NB4 (cell line): ENCODE measurements around the gene GNG5.

Experiments used
- CTCF ChIP-seq: IDR thresholded peaks from one replicate; pipeline ENCODE4 v1.5.1; 2012; ENCODE audit warnings: low read depth, low read length
- MAX ChIP-seq: IDR thresholded peaks from 2 replicates; pipeline ENCODE4 v1.6.1; 2011; ENCODE audit warnings: low read depth, low read length
- MYC ChIP-seq: IDR thresholded peaks from 2 replicates; pipeline ENCODE4 v1.6.1; 2011; ENCODE audit warnings: low read depth, low read length
- POLR2A ChIP-seq: IDR thresholded peaks from 2 replicates; pipeline ENCODE4 v1.6.1; 2011; ENCODE audit warnings: mild to moderate bottlenecking; ENCODE audit not compliant: insufficient read length; ENCODE audit errors: extremely low read depth

- TF ChIP-seq CTCF (no peak), POLR2A (no peak), MYC (no peak), MAX (no peak)
These were observed 8.6 kb downstream of the GNG5 start for GRCh38 chr1:84497631-84498275.
